ENCODE data around the gene DDX41. TPM values are rescaled to one million over a fixed set of nuclear protein-coding genes. Genes with fewer than 3 reads are reported as not detected.

DDX41 gene
- total and polyA plus RNA-seq, 4 donors: 67.1 to 126 (median 106) TPM

- DNase-seq (ENCODE audit: low read depth in 4 of 6, low spot score in 6 of 6): peak in 1 of 6 donors; percentile 43
- Histone ChIP-seq H3K9me3 (ENCODE audit: control insufficient read depth, insufficient read depth, low read length) (no peaks in the 10 kb centered on the region), H3K27ac (ENCODE audit: low read depth, low read length) (no peak overlapping the region), H3K4me3 (ENCODE audit: low read depth, low read length) (peak overlapping the region; percentile 67), H3K36me3 (ENCODE audit: control insufficient read depth, insufficient read depth, low read length) (peaks cover 58% of the 10 kb centered on the region), H3K4me1 (ENCODE audit: control insufficient read depth, insufficient read depth, low read length) (peaks cover 54% of the 10 kb centered on the region), H3K27me3 (ENCODE audit: control insufficient read depth, insufficient read depth, low read length) (no peaks in the 10 kb centered on the region)
- WGBS (ENCODE audit: insufficient coverage): 27% methylated on average over 12 of the region's 14 CpGs
Measured at GRCh38 chr5:177471610-177472356, 45.0 kb downstream of the DDX41 start.

DNA sequence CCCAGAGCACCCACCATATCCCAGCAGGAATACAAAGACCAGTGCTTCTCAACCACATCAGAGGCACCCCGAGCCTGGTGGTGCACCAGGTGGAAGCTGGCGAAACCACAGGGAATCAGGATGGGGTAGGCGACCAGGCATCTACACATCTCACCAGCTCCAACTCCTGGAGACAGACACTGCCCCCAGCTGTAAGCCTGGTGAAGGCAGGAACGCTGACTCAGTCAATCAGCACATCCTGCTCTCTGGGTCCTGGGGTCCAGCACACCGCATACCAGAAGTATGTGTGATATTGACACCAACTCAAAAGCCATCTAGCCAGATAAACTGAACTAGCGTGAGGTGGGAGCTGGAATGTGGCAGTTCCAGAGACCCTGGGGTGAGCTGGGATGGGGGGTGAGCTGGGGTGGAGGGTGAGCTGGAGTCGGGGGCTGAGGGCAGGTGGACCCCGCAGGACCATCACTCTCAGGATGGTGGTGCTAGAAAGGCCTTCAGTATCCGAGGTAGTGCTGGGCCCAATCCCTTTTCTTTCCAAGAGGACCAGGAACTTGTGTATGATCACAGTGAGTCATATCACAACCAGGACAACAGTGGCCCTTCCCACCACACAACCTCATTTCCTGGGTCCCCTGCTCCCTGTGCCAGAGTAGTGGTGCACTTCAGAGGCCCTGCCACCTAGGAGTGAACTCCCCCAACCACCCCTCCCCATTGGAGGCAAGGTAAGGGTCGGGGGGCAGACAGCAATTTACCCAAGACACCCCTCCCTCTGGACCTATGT lies 45.8 kb downstream of the DDX41 start:
- Histone ChIP-seq H3K4me1 (ENCODE audit: control insufficient read depth, insufficient read depth, low read length) (peaks cover 54% of the 10 kb centered on the region), H3K9me3 (ENCODE audit: control insufficient read depth, insufficient read depth, low read length) (no peaks in the 10 kb centered on the region), H3K36me3 (ENCODE audit: control insufficient read depth, insufficient read depth, low read length) (peaks cover 66% of the 10 kb centered on the region), H3K4me3 (ENCODE audit: low read depth, low read length) (no peak overlapping the region), H3K27me3 (ENCODE audit: control insufficient read depth, insufficient read depth, low read length) (no peaks in the 10 kb centered on the region), H3K27ac (ENCODE audit: low read depth, low read length) (no peak overlapping the region)
- no peak for DNase-seq (ENCODE audit: low read depth in 4 of 6, low spot score in 6 of 6)
- WGBS (ENCODE audit: insufficient coverage): 76% methylated on average over 7 of the region's 10 CpGs

GRCh38 chr5:177469750-177470525 lies 46.8 kb downstream of the DDX41 start:
- no peaks in the 10 kb centered on the region for H3K9me3 ChIP-seq (ENCODE audit: control insufficient read depth, insufficient read depth, low read length)
- peaks cover 76% of the 10 kb centered on the region for H3K36me3 ChIP-seq (ENCODE audit: control insufficient read depth, insufficient read depth, low read length)
- no peak for DNase-seq (ENCODE audit: low read depth in 4 of 6, low spot score in 6 of 6)
- 31% methylated on average over 5 of the region's 8 CpGs for WGBS (ENCODE audit: insufficient coverage)
- peak overlapping the region; percentile 62 for H3K27ac ChIP-seq (ENCODE audit: low read depth, low read length)
- no peaks in the 10 kb centered on the region for H3K27me3 ChIP-seq (ENCODE audit: control insufficient read depth, insufficient read depth, low read length)
- peaks cover 54% of the 10 kb centered on the region for H3K4me1 ChIP-seq (ENCODE audit: control insufficient read depth, insufficient read depth, low read length)
- H3K4me3 ChIP-seq (ENCODE audit: low read depth, low read length): no peak overlapping the region

DNA sequence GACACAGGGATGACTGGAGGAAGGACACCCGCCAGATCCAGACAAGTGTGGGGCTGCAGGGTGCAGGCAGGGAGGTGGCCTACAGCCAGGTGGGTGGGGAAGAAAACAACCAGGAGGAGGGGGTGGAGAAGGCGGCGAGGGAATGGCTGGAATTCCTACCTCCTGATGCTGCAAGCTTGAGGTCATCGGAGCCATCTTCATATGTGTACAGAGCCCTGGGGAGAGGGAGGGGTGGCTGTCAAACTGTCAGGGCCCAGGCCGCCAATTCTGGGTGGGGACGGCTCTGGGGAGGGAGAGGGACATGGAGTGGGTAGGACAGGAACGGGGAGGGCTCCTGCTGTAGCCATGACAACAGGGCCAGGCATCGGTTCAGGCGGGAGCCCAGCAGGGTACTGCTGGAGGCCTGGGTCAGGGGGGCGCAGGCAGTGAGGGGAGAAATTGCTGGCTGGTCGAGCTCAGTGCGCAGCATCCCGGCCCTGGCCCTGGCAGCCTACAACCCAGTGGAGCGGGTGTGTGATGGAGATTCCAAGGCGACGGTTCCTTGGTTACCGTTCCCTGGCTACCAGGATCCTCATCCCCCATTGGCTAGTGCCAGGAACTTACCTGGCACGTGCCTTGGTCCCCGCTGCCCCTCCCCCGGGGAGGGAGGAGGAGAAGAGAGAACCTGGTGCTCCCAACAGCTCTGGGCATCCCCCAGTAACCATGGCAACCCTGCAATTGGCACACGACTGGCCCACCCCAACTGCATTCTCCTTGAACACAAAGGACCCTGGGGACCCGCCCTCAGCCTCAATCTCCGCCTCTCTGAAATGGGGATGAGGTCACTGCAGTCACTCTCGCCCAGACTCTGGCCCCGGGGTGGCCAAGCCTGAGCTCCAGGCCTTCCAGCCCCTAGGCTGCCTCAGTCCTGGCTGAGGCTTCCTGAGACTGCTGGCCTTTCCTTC lies 47.8 kb downstream of the DDX41 start:
- Histone ChIP-seq H3K4me3 (ENCODE audit: low read depth, low read length) (no peak overlapping the region), H3K27ac (ENCODE audit: low read depth, low read length) (peak overlapping the region; percentile 62), H3K36me3 (ENCODE audit: control insufficient read depth, insufficient read depth, low read length) (peaks cover 78% of the 10 kb centered on the region), H3K4me1 (ENCODE audit: control insufficient read depth, insufficient read depth, low read length) (peaks cover 48% of the 10 kb centered on the region), H3K9me3 (ENCODE audit: control insufficient read depth, insufficient read depth, low read length) (no peaks in the 10 kb centered on the region), H3K27me3 (ENCODE audit: control insufficient read depth, insufficient read depth, low read length) (no peaks in the 10 kb centered on the region)
- 15% methylated on average over 17 of the region's 25 CpGs for WGBS (ENCODE audit: insufficient coverage)
- peak in 2 of 6 donors; percentile 88 to 90 for DNase-seq (ENCODE audit: low read depth in 4 of 6, low spot score in 6 of 6)

DNA sequence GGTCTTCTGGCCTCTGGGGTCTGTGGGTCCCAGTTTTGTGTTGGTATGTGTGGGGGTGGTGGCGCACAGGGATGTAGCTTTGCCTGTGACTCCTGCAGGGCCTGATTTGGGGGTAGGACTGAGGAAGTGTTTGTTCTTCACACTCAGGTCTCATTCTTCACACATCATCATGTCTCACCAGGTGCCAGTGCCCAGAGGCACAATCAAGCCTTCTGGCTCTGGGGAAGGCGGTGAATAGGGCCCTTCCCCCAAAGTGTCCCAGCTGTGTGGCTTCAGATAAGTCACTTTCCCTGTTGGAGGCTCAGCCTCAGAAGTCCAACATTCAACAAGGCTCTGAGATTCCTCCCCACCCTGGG lies 48.5 kb downstream of the DDX41 start:
- no peak for DNase-seq (ENCODE audit: low read depth in 4 of 6, low spot score in 6 of 6)
- WGBS (ENCODE audit: insufficient coverage): 75% methylated on average over 1 of the region's 2 CpGs
- H3K4me1 ChIP-seq (ENCODE audit: control insufficient read depth, insufficient read depth, low read length): peaks cover 47% of the 10 kb centered on the region
- peaks cover 83% of the 10 kb centered on the region for H3K36me3 ChIP-seq (ENCODE audit: control insufficient read depth, insufficient read depth, low read length)
- no peaks in the 10 kb centered on the region for H3K27me3 ChIP-seq (ENCODE audit: control insufficient read depth, insufficient read depth, low read length)
- no peak overlapping the region for H3K4me3 ChIP-seq (ENCODE audit: low read depth, low read length)
- H3K27ac ChIP-seq (ENCODE audit: low read depth, low read length): no peak overlapping the region
- H3K9me3 ChIP-seq (ENCODE audit: control insufficient read depth, insufficient read depth, low read length): no peaks in the 10 kb centered on the region

DNA sequence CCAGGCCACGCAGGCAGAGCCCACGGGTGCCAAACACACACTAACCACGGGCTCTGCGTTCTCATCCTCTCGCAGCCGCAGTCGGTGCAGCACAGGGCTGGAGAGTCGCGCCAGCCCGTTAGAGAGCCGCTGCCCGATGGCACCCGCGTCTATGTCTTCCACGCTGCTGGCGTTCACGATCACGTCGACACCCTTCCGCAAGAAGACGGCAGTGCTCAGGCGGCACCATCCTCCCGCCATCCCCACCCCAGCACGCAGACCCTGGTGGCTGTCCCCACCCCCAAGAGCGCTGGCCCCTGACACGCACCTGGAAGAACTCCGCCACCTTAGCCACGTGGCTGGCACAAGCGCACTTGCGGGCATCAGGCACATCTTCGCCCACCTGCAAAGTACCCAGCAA lies 49.3 kb downstream of the DDX41 start:
- Histone ChIP-seq H3K27me3 (ENCODE audit: control insufficient read depth, insufficient read depth, low read length) (no peaks in the 10 kb centered on the region), H3K4me1 (ENCODE audit: control insufficient read depth, insufficient read depth, low read length) (peaks cover 45% of the 10 kb centered on the region), H3K9me3 (ENCODE audit: control insufficient read depth, insufficient read depth, low read length) (no peaks in the 10 kb centered on the region), H3K4me3 (ENCODE audit: low read depth, low read length) (no peak overlapping the region), H3K27ac (ENCODE audit: low read depth, low read length) (no peak overlapping the region), H3K36me3 (ENCODE audit: control insufficient read depth, insufficient read depth, low read length) (peaks cover 89% of the 10 kb centered on the region)
- WGBS (ENCODE audit: insufficient coverage): 96% methylated on average over 30 of the region's 31 CpGs
- DNase-seq (ENCODE audit: low read depth in 4 of 6, low spot score in 6 of 6): no peak

DNA sequence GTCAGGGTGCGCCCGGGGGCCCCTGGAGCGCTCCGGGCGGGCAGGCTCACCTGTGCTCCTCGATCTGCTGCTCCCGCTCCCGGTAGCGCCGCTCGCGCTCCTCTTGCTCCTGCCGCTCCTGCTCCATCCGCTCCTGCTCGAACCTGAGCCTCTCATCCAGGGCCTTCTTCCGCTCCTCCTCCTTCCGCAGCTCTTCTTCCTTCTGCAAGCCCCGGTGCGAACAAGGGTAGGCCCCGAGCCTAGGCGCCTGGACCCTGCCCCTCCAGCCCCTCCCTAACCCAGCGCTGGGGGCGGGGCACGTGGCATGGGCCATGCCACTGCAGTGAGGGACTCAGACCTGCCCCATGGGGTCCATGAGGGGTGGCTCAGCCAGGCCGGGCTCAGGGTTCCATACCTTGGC lies 49.9 kb downstream of the DDX41 start:
- DNase-seq (ENCODE audit: low read depth in 4 of 6, low spot score in 6 of 6): no peak

GRCh38 chr5:177465044-177465443 lies 51.7 kb downstream of the DDX41 start:
- WGBS (ENCODE audit: insufficient coverage): 81% methylated on average over 6 of the region's 11 CpGs
- Histone ChIP-seq H3K27me3 (ENCODE audit: control insufficient read depth, insufficient read depth, low read length) (no peaks in the 10 kb centered on the region), H3K4me3 (ENCODE audit: low read depth, low read length) (no peak overlapping the region), H3K36me3 (ENCODE audit: control insufficient read depth, insufficient read depth, low read length) (peaks cover 89% of the 10 kb centered on the region), H3K4me1 (ENCODE audit: control insufficient read depth, insufficient read depth, low read length) (peaks cover 27% of the 10 kb centered on the region), H3K9me3 (ENCODE audit: control insufficient read depth, insufficient read depth, low read length) (no peaks in the 10 kb centered on the region), H3K27ac (ENCODE audit: low read depth, low read length) (no peak overlapping the region)
- DNase-seq (ENCODE audit: low read depth in 4 of 6, low spot score in 6 of 6): no peak

More for the DNA sequence above, 49.9 kb downstream of the DDX41 start:
- no peaks in the 10 kb centered on the region for H3K9me3 ChIP-seq (ENCODE audit: control insufficient read depth, insufficient read depth, low read length)
- H3K27ac ChIP-seq (ENCODE audit: low read depth, low read length): no peak overlapping the region
- WGBS (ENCODE audit: insufficient coverage): 96% methylated on average over 25 of the region's 25 CpGs
- no peak overlapping the region for H3K4me3 ChIP-seq (ENCODE audit: low read depth, low read length)
- no peaks in the 10 kb centered on the region for H3K27me3 ChIP-seq (ENCODE audit: control insufficient read depth, insufficient read depth, low read length)
- H3K4me1 ChIP-seq (ENCODE audit: control insufficient read depth, insufficient read depth, low read length): peaks cover 43% of the 10 kb centered on the region
- H3K36me3 ChIP-seq (ENCODE audit: control insufficient read depth, insufficient read depth, low read length): peaks cover 89% of the 10 kb centered on the region
